ENCODE measurements around the gene ALG8.
"Not testable (repeated sequence)": the region's sequence is repeated elsewhere in the genome, so short reads cannot be mapped to it uniquely, and the experiment has no call there.

ALG8 gene

DNA sequence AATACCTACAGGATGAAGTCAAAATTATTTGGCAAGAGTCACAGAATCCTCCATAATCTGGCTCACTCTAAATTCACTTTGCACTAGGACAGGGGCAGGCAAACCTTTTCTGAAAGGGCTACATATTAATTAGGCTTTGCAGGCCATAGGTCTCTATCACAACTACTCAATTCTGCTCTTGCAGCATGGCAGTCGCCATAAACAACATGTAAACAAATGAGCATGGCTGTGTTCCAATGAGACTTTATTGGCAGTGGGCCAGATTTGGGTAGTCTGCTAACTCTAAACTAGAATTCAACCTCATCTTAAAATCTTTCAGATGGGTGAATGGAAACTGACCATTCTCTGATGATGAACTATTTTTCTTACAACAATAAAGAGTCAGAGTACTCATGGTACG lies 70.0 kb downstream of the ALG8 start:
- no peaks in the 10 kb centered on the region for H3K9me3 ChIP-seq (ENCODE audit: control insufficient read depth in 2 of 2, low read length in 2 of 2)
- peaks cover 26 to 27% of the 10 kb centered on the region in 2 donors for H3K36me3 ChIP-seq (ENCODE audit: control insufficient read depth in 2 of 2, insufficient read depth in 2 of 2, low read length in 2 of 2)

DNA sequence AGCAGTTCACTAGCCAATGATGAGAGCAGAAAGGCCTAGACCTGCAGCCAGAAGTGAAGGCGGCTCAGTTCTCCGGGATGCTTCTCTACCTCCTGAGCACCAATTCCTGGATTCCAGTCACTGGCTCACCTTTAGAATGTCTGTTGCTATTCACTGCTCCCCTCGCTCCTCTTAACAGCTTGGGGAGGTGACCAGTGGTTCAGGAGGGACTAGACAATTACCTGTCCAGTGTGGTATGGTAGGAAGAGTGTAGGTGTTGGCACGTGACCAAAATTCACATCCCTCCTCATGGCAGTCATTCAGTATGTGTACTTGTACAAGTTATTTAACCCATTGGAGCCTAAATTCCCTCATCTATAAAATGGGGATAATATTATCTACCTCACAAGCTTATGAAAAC lies 71.7 kb downstream of the ALG8 start:
- no peaks in the 10 kb centered on the region for H3K27me3 ChIP-seq (ENCODE audit: control insufficient read depth in 1 of 2, insufficient read depth in 2 of 2, low read length in 2 of 2)
- no peak overlapping the region for H3K9ac ChIP-seq (ENCODE audit: low read length in 2 of 2)
- no peaks in the 10 kb centered on the region for H3K9me3 ChIP-seq (ENCODE audit: control insufficient read depth in 2 of 2, low read length in 2 of 2)
- H3K4me3 ChIP-seq (ENCODE audit: low read length in 2 of 2): no peak overlapping the region
- no peaks in the 10 kb centered on the region for H3K4me1 ChIP-seq (ENCODE audit: control insufficient read depth, insufficient read depth, low read length)
- H3K36me3 ChIP-seq (ENCODE audit: control insufficient read depth in 2 of 2, insufficient read depth in 2 of 2, low read length in 2 of 2): peaks cover 26 to 27% of the 10 kb centered on the region in 2 donors
- no peak overlapping the region for H3K27ac ChIP-seq (ENCODE audit: low read length)

More for the DNA sequence above, 70.0 kb downstream of the ALG8 start:
- no peak overlapping the region for H3K27ac ChIP-seq (ENCODE audit: low read length)
- no peak overlapping the region for H3K4me3 ChIP-seq (ENCODE audit: low read length in 2 of 2)
- no peak overlapping the region for H3K9ac ChIP-seq (ENCODE audit: low read length in 2 of 2)
- H3K27me3 ChIP-seq (ENCODE audit: control insufficient read depth in 1 of 2, insufficient read depth in 2 of 2, low read length in 2 of 2): no peaks in the 10 kb centered on the region
- H3K4me1 ChIP-seq (ENCODE audit: control insufficient read depth, insufficient read depth, low read length): no peaks in the 10 kb centered on the region

- no peaks in the 10 kb centered on the region for H3K27me3 ChIP-seq (ENCODE audit: control insufficient read depth in 1 of 2, insufficient read depth in 2 of 2, low read length in 2 of 2)
- H3K4me1 ChIP-seq (ENCODE audit: control insufficient read depth, insufficient read depth, low read length): peaks cover under 1% of the 10 kb centered on the region
- peaks cover 17 to 18% of the 10 kb centered on the region in 2 donors for H3K36me3 ChIP-seq (ENCODE audit: control insufficient read depth in 2 of 2, insufficient read depth in 2 of 2, low read length in 2 of 2)
- H3K4me3 ChIP-seq (ENCODE audit: low read length in 2 of 2): no peak overlapping the region
- no peak overlapping the region for H3K9ac ChIP-seq (ENCODE audit: low read length in 2 of 2)
- H3K9me3 ChIP-seq (ENCODE audit: control insufficient read depth in 2 of 2, low read length in 2 of 2): no peaks in the 10 kb centered on the region
- no peak overlapping the region for H3K27ac ChIP-seq (ENCODE audit: low read length)
Measured at GRCh38 chr11:78066471-78066870, 73.0 kb downstream of the ALG8 start.

DNA sequence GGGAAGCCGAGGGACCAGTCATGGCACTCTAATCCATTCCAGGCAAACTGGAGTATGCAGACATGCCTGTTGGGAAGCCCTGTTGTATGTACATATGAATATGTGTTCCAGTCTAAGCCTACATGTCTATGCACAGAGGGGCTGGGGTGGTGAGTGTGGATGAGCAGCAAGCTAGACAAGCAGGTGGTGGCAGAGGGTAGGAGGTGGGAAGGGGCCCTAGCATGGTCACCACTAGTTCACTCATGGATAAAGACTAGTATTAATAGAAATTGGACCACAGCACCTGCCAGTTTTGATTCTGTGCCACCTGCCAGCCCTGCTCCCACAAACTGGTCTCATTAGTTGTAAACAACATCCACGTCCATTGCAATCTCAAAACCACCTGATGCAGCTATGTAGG lies 74.2 kb downstream of the ALG8 start:
- Histone ChIP-seq H3K36me3 (ENCODE audit: control insufficient read depth in 2 of 2, insufficient read depth in 2 of 2, low read length in 2 of 2) (peaks cover 11 to 13% of the 10 kb centered on the region in 2 donors), H3K27ac (ENCODE audit: low read length) (no peak overlapping the region), H3K4me3 (ENCODE audit: low read length in 2 of 2) (no peak overlapping the region), H3K27me3 (ENCODE audit: control insufficient read depth in 1 of 2, insufficient read depth in 2 of 2, low read length in 2 of 2) (no peaks in the 10 kb centered on the region), H3K9ac (ENCODE audit: low read length in 2 of 2) (no peak overlapping the region), H3K4me1 (ENCODE audit: control insufficient read depth, insufficient read depth, low read length) (peaks cover 6% of the 10 kb centered on the region), H3K9me3 (ENCODE audit: control insufficient read depth in 2 of 2, low read length in 2 of 2) (no peaks in the 10 kb centered on the region)

GRCh38 chr11:78063440-78064181 lies 75.8 kb downstream of the ALG8 start, which contains the start of gene THRSP:
TSS of gene THRSP (plus strand) at chr11:78063861. CDS start at chr11:78063882, 21 bp downstream.
- H3K27ac ChIP-seq (ENCODE audit: low read length): no peak within 1 kb of the TSS
- H3K27me3 ChIP-seq (ENCODE audit: control insufficient read depth in 1 of 2, insufficient read depth in 2 of 2, low read length in 2 of 2): no peaks in the 10 kb centered on the region
- H3K4me1 ChIP-seq (ENCODE audit: control insufficient read depth, insufficient read depth, low read length): peaks cover 6% of the 10 kb centered on the region
- peaks cover 2 to 5% of the 10 kb centered on the region in 2 donors for H3K36me3 ChIP-seq (ENCODE audit: control insufficient read depth in 2 of 2, insufficient read depth in 2 of 2, low read length in 2 of 2)
- H3K4me3 ChIP-seq (ENCODE audit: low read length in 2 of 2): no peak within 1 kb of the TSS
- no peak within 1 kb of the TSS for H3K9ac ChIP-seq (ENCODE audit: low read length in 2 of 2)
- no peaks in the 10 kb centered on the region for H3K9me3 ChIP-seq (ENCODE audit: control insufficient read depth in 2 of 2, low read length in 2 of 2)

DNA sequence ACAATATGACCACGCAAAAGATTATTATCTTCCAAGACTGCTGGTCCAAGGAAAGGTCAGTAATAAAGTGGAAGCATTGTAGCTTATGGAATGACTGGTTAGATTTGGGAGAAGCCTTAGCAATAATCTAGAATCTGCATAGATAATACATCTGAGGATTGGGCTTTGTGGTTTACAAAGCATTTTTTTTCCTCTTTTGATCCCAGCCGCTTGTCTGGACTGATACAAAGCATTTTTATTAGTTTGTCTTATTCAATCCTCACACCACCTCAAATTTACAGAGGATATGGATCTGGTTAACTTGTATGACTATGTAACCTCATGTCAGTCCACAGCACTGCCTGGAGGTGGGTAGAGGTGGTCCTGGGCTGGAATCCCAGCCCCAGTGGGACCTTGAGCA lies 76.8 kb downstream of the ALG8 start:
- H3K27ac ChIP-seq (ENCODE audit: low read length): no peak overlapping the region
- peaks cover 6% of the 10 kb centered on the region for H3K4me1 ChIP-seq (ENCODE audit: control insufficient read depth, insufficient read depth, low read length)
- no peaks in the 10 kb centered on the region for H3K27me3 ChIP-seq (ENCODE audit: control insufficient read depth in 1 of 2, insufficient read depth in 2 of 2, low read length in 2 of 2)
- H3K9me3 ChIP-seq (ENCODE audit: control insufficient read depth in 2 of 2, low read length in 2 of 2): no peaks in the 10 kb centered on the region
- no peak overlapping the region for H3K4me3 ChIP-seq (ENCODE audit: low read length in 2 of 2)
- H3K36me3 ChIP-seq (ENCODE audit: control insufficient read depth in 2 of 2, insufficient read depth in 2 of 2, low read length in 2 of 2): peaks cover under 1 to 4% of the 10 kb centered on the region in 2 donors
- H3K9ac ChIP-seq (ENCODE audit: low read length in 2 of 2): no peak overlapping the region

DNA sequence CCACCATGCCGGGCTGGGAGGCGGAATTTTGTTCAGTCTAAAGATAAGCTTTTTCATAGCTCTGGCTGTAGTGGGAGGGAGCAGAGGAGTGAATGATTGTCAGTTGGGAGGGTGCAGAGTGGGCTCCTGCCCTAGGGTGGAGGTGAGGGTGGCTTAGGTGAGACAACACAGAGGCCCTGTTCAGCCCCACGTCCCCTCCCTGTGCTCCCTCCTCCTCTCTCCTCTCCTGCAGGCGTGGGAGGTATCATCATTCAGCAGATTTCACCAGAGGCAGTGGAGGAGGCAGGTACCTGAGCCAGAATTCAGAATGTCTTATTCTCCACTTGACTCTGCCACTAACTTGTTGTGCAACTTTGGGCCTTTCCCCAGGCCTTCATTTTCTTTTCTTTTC lies 77.5 kb downstream of the ALG8 start:
- no peaks in the 10 kb centered on the region for H3K27me3 ChIP-seq (ENCODE audit: control insufficient read depth in 1 of 2, insufficient read depth in 2 of 2, low read length in 2 of 2)
- no peak overlapping the region for H3K9ac ChIP-seq (ENCODE audit: low read length in 2 of 2)
- no peak overlapping the region for H3K27ac ChIP-seq (ENCODE audit: low read length)
- no peaks in the 10 kb centered on the region for H3K9me3 ChIP-seq (ENCODE audit: control insufficient read depth in 2 of 2, low read length in 2 of 2)
- H3K4me1 ChIP-seq (ENCODE audit: control insufficient read depth, insufficient read depth, low read length): peaks cover 6% of the 10 kb centered on the region
- H3K4me3 ChIP-seq (ENCODE audit: low read length in 2 of 2): no peak overlapping the region
- H3K36me3 ChIP-seq (ENCODE audit: control insufficient read depth in 2 of 2, insufficient read depth in 2 of 2, low read length in 2 of 2): no peaks in the 10 kb centered on the region

- peak overlapping the region in 1 of 2 donors; percentile 13 for H3K9ac ChIP-seq (ENCODE audit: low read length in 2 of 2)
- no peak overlapping the region for H3K27ac ChIP-seq (ENCODE audit: low read length)
- peaks cover 6% of the 10 kb centered on the region for H3K4me1 ChIP-seq (ENCODE audit: control insufficient read depth, insufficient read depth, low read length)
Measured at GRCh38 chr11:78061088-78061920, 78.1 kb downstream of the ALG8 start.

DNA sequence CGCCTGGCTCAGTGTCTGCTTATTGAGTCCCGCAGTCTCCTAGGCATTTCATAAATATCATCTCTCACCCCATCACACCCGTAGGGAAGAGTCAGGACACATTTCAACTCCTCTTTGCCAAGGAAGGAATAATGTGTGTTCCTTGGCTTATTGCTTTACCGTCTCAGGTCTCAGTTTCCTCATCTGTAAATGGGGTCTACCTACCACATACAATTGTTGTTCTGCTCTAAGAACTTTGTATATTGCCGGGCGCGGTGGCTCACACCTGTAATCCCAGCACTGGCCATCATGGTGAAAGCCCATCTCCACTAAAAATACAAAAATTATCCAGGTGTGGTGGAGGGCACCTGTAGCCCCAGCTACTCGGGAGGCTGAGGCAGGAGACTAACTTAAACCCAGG lies 78.9 kb downstream of the ALG8 start:
- Histone ChIP-seq H3K9ac (ENCODE audit: low read length in 2 of 2) (no peak overlapping the region), H3K27me3 (ENCODE audit: control insufficient read depth in 1 of 2, insufficient read depth in 2 of 2, low read length in 2 of 2) (no peaks in the 10 kb centered on the region), H3K9me3 (ENCODE audit: control insufficient read depth in 2 of 2, low read length in 2 of 2) (no peaks in the 10 kb centered on the region), H3K36me3 (ENCODE audit: control insufficient read depth in 2 of 2, insufficient read depth in 2 of 2, low read length in 2 of 2) (no peaks in the 10 kb centered on the region), H3K4me1 (ENCODE audit: control insufficient read depth, insufficient read depth, low read length) (peaks cover 6% of the 10 kb centered on the region), H3K4me3 (ENCODE audit: low read length in 2 of 2) (no peak overlapping the region), H3K27ac (ENCODE audit: low read length) (no peak overlapping the region)

More at GRCh38 chr11:78061088-78061920, 78.1 kb downstream of the ALG8 start:
- Histone ChIP-seq H3K27me3 (ENCODE audit: control insufficient read depth in 1 of 2, insufficient read depth in 2 of 2, low read length in 2 of 2) (no peaks in the 10 kb centered on the region), H3K9me3 (ENCODE audit: control insufficient read depth in 2 of 2, low read length in 2 of 2) (no peaks in the 10 kb centered on the region), H3K4me3 (ENCODE audit: low read length in 2 of 2) (no peak overlapping the region), H3K36me3 (ENCODE audit: control insufficient read depth in 2 of 2, insufficient read depth in 2 of 2, low read length in 2 of 2) (no peaks in the 10 kb centered on the region)

DNA sequence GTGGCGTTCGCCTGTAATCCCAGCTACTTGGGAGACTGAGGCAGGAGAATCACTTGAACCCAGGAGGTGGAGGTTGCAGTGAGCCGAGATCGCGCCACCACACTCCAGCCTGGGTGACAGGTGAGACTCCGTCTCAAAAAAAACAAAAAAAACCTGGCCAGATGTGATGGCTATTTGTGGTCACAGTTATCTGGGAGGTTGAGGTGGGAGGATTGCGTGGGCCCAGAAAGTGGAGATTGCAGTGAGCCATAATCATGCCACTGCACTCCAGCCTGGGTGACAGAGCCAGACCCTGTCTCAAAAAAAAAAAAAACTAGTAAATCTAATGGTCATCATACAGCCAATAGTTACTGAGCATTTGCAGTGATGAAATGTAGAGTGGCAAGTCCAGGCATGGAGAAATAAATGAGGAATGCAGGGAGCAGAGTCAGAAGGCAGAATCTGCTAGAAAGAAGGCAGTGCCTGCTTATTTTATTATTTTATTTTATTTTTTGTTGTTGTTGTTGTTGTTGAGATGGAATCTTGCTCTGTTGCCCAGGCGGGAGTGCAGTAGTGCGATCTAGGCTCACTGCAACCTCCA lies 79.6 kb downstream of the ALG8 start:
- not testable (repeated sequence) for H3K9ac ChIP-seq (ENCODE audit: low read length in 2 of 2); H3K27ac ChIP-seq (ENCODE audit: low read length); H3K36me3 ChIP-seq (ENCODE audit: control insufficient read depth in 2 of 2, insufficient read depth in 2 of 2, low read length in 2 of 2); H3K4me3 ChIP-seq (ENCODE audit: low read length in 2 of 2); H3K4me1 ChIP-seq (ENCODE audit: control insufficient read depth, insufficient read depth, low read length); H3K9me3 ChIP-seq (ENCODE audit: control insufficient read depth in 2 of 2, low read length in 2 of 2); H3K27me3 ChIP-seq (ENCODE audit: control insufficient read depth in 1 of 2, insufficient read depth in 2 of 2, low read length in 2 of 2)

All from stomach smooth muscle (tissue), 2 donors.